ENCODE measurements around the gene PLXDC2.
"Not testable (repeated sequence)": the region's sequence is repeated elsewhere in the genome, so short reads cannot be mapped to it uniquely, and the experiment has no call there.

Gene PLXDC2

DNA sequence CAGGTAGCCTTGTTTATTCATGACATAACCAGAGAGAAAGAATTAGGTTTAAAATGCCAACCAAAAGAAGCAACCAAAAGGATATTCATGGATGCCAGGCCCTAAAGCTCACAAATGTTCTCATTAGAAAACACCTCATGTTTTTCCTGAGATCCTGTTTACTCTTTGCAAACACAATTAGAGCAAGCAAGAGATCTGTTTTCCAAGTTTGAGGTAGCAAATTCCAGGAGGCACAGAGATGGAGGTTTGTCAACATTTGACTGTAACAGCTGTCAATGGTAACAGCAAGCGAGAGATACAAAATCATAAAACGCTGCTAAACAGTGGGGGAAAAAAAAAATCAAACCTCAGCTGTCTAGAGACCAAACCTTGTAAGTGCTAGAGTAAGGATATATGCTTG lies 182.2 kb downstream of the PLXDC2 start:
- H3K9ac ChIP-seq (ENCODE audit: low read depth, low read length): no peak overlapping the region
- no peaks in the 10 kb centered on the region for H3K36me3 ChIP-seq (ENCODE audit: insufficient read depth, low read length)
- no peak overlapping the region for H3K4me2 ChIP-seq (ENCODE audit: low read length)

DNA sequence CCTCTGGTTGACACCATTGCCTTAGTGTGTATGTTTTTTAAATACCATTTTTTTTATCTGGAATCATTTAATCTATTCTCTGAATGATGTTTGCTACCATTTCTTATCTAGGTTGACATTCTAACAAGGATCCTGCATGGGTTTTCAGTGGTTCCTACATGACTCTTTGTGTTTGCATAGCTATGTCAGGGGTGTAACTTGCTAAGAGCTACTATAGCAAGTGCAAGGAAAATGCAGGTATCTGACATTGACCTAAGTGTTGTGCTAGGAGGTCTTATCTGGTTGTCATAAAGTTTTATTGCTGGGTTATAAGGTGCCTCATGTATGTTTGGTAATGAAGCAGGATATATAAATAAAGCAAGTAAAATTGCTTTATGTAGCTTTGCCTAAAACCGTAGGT lies 183.2 kb downstream of the PLXDC2 start:
- no peaks in the 10 kb centered on the region for H3K27me3 ChIP-seq (ENCODE audit: control insufficient read depth, insufficient read depth, low read length)
- H3K36me3 ChIP-seq (ENCODE audit: insufficient read depth, low read length): no peaks in the 10 kb centered on the region
- H3K9ac ChIP-seq (ENCODE audit: low read depth, low read length): no peak overlapping the region
- H3K4me1 ChIP-seq (ENCODE audit: control insufficient read depth, insufficient read depth, low read length): peaks cover 12% of the 10 kb centered on the region
- no peak overlapping the region for H3K4me2 ChIP-seq (ENCODE audit: low read length)
- no peak overlapping the region for H3K4me3 ChIP-seq (ENCODE audit: low read length)
- H3K9me3 ChIP-seq (replicated peaks; ENCODE audit: low read length): no peaks in the 10 kb centered on the region

More for the DNA sequence above, 182.2 kb downstream of the PLXDC2 start:
- Histone ChIP-seq H3K4me3 (ENCODE audit: low read length) (no peak overlapping the region), H3K27me3 (ENCODE audit: control insufficient read depth, insufficient read depth, low read length) (no peaks in the 10 kb centered on the region), H3K9me3 (replicated peaks; ENCODE audit: low read length) (no peaks in the 10 kb centered on the region), H3K4me1 (ENCODE audit: control insufficient read depth, insufficient read depth, low read length) (peaks cover 7% of the 10 kb centered on the region)

DNA sequence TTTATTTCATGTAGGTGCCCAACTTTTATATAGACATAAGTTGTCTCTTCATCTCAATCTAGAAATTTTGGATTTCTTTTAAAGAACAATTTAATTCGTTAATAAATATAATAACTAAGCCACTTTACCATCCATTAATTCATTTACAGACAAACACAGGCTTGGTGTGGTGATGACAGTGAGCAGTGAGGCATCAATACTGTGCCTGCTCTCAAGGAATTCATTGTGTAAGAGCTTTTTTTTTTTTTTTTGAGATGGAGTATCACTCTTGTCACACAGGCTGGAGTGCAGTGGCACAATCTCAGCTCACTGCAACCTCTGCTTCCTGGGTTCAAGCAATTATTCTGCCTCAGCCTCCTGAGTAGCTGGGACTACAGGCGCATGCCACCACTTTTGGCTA lies 185.8 kb downstream of the PLXDC2 start:
- H3K4me3 ChIP-seq (ENCODE audit: low read length); H3K9ac ChIP-seq (ENCODE audit: low read depth, low read length); H3K9me3 ChIP-seq (replicated peaks; ENCODE audit: low read length); H3K4me2 ChIP-seq (ENCODE audit: low read length); H3K36me3 ChIP-seq (ENCODE audit: insufficient read depth, low read length); H3K27me3 ChIP-seq (ENCODE audit: control insufficient read depth, insufficient read depth, low read length): not testable (repeated sequence)
- H3K4me1 ChIP-seq (ENCODE audit: control insufficient read depth, insufficient read depth, low read length): peaks cover 13% of the 10 kb centered on the region

DNA sequence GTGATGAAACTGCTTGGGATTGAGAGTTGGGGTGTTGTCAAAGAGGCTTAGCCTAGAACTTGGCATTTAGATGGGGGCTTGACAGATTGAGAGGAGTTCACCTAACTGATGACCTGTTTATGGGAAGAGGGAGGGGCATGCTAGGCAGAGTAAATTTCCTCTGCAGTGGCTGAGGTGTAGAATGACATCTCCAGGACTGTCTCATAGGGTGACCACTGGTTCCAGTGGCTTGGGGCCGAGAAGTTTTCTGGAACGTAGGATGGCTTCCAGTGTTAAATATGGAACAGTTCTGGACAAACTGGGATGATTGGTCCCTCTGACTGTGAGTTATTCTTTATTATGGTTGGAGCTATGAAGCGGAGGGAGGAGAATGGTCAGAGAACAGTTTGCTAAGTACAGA lies 186.4 kb downstream of the PLXDC2 start:
- no peak overlapping the region for H3K4me2 ChIP-seq (ENCODE audit: low read length)

DNA sequence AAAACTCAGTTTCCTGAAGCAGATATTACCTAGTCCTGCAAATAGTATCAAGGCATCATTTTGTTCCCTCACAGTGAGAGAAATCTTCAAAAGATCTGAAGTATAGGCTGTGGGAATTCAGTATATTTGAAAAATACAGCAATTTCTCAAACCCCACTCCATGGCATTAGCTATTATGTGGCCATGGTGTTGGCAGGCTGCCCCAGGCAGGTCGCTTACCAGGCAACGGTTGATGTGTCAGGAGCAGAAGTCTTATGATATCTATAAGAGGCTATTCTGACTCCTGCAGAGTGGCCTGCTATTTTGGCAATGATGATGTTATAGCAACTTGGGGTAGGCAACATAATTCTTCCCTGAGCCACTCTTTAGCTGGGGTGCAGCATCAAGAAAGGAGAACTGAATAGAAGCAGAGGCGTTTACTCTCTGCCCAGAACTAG lies 187.9 kb downstream of the PLXDC2 start:
- no peak overlapping the region for H3K4me3 ChIP-seq (ENCODE audit: low read length)

More for the DNA sequence above, 186.4 kb downstream of the PLXDC2 start:
- no peaks in the 10 kb centered on the region for H3K27me3 ChIP-seq (ENCODE audit: control insufficient read depth, insufficient read depth, low read length)
- H3K4me1 ChIP-seq (ENCODE audit: control insufficient read depth, insufficient read depth, low read length): peaks cover 19% of the 10 kb centered on the region
- no peaks in the 10 kb centered on the region for H3K9me3 ChIP-seq (replicated peaks; ENCODE audit: low read length)
- no peaks in the 10 kb centered on the region for H3K36me3 ChIP-seq (ENCODE audit: insufficient read depth, low read length)
- no peak overlapping the region for H3K4me3 ChIP-seq (ENCODE audit: low read length)
- no peak overlapping the region for H3K9ac ChIP-seq (ENCODE audit: low read depth, low read length)

DNA sequence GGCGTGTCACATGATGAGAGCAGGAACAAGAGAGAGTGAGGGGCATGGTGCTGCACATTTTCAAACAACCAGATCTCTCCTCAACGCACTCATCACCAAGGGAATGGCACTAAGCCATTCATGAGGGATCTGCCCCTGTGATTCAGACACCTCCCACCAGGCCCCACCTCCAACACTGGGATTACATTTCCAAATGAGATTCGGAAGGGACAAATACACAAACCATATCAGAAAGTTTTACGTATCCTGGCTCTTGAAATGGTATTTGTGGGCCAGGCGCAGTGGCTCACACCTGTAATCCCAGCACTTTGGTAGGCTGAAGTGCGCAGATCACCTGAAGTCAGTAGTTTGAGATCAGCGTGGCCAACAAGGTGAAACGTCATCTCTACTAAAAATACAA lies 189.4 kb downstream of the PLXDC2 start:
- no peaks in the 10 kb centered on the region for H3K36me3 ChIP-seq (ENCODE audit: insufficient read depth, low read length)
- no peak overlapping the region for H3K4me3 ChIP-seq (ENCODE audit: low read length)
- peaks cover 13% of the 10 kb centered on the region for H3K4me1 ChIP-seq (ENCODE audit: control insufficient read depth, insufficient read depth, low read length)
- H3K4me2 ChIP-seq (ENCODE audit: low read length): no peak overlapping the region
- no peak overlapping the region for H3K9ac ChIP-seq (ENCODE audit: low read depth, low read length)
- no peaks in the 10 kb centered on the region for H3K27me3 ChIP-seq (ENCODE audit: control insufficient read depth, insufficient read depth, low read length)
- H3K9me3 ChIP-seq (replicated peaks; ENCODE audit: low read length): no peaks in the 10 kb centered on the region

More for the DNA sequence above, 187.9 kb downstream of the PLXDC2 start:
- Histone ChIP-seq H3K4me2 (ENCODE audit: low read length) (peak overlapping the region; percentile 36), H3K4me1 (ENCODE audit: control insufficient read depth, insufficient read depth, low read length) (peaks cover 13% of the 10 kb centered on the region), H3K27me3 (ENCODE audit: control insufficient read depth, insufficient read depth, low read length) (no peaks in the 10 kb centered on the region), H3K36me3 (ENCODE audit: insufficient read depth, low read length) (no peaks in the 10 kb centered on the region), H3K9ac (ENCODE audit: low read depth, low read length) (peak overlapping the region; percentile 64), H3K9me3 (replicated peaks; ENCODE audit: low read length) (no peaks in the 10 kb centered on the region)

DNA sequence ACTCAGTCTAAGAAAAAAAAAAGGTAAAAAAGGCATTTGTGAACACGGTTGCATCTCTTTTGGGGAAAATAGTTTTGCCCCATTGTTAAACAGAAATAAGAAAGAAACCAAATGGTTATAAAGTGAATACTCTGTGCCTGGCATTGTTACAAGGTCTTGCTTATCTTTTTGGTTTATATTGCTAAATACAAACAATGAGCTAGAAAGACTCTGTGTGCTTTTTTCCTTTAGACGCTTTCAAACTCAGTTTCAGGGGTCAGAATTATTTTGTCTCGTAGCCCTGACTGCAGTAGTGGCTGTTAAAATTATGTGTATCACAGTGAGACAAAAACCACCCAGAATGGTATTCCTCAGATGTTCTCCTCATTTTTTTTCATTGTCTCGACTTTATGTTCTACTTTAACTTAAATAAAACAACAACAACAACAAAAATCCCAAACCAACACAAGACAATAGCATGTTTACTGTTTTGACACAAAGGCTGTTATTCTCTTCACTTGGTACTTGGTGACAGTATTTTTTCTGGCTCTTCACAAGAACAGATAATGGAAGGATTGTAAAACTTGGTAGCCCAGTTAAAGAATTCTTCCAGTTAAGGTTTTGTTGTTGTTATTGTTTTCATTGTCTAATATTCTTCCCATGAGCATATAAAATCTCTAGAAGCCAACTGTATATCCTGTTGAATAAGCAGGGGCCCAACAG lies 190.1 kb downstream of the PLXDC2 start:
- Histone ChIP-seq H3K9me3 (replicated peaks; ENCODE audit: low read length) (no peaks in the 10 kb centered on the region), H3K36me3 (ENCODE audit: insufficient read depth, low read length) (no peaks in the 10 kb centered on the region), H3K27me3 (ENCODE audit: control insufficient read depth, insufficient read depth, low read length) (no peaks in the 10 kb centered on the region), H3K4me3 (ENCODE audit: low read length) (no peak overlapping the region), H3K4me1 (ENCODE audit: control insufficient read depth, insufficient read depth, low read length) (peaks cover 13% of the 10 kb centered on the region), H3K4me2 (ENCODE audit: low read length) (no peak overlapping the region), H3K9ac (ENCODE audit: low read depth, low read length) (no peak overlapping the region)

DNA sequence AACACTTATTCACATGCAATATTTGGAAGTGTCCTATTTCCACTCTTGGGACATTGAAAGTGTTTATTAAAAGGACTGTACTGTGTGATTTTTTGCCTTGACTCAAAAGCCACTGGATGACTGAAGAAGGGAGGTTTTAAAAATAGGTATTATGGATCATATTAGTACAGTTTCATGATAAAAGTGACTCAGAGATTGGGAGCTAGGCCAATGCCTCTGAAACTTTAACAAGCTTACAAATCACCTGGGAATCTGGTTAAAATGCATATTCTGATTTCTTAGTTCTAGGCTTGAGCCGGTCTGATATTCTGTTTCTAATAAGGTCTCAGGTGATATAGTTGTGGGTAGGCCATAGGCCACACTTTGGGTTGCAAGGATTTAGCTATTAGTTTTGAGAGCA lies 191.2 kb downstream of the PLXDC2 start:
- Histone ChIP-seq H3K9ac (ENCODE audit: low read depth, low read length) (no peak overlapping the region), H3K4me1 (ENCODE audit: control insufficient read depth, insufficient read depth, low read length) (peaks cover 13% of the 10 kb centered on the region), H3K36me3 (ENCODE audit: insufficient read depth, low read length) (no peaks in the 10 kb centered on the region), H3K9me3 (replicated peaks; ENCODE audit: low read length) (no peaks in the 10 kb centered on the region), H3K4me3 (ENCODE audit: low read length) (no peak overlapping the region), H3K4me2 (ENCODE audit: low read length) (no peak overlapping the region), H3K27me3 (ENCODE audit: control insufficient read depth, insufficient read depth, low read length) (no peaks in the 10 kb centered on the region)

DNA sequence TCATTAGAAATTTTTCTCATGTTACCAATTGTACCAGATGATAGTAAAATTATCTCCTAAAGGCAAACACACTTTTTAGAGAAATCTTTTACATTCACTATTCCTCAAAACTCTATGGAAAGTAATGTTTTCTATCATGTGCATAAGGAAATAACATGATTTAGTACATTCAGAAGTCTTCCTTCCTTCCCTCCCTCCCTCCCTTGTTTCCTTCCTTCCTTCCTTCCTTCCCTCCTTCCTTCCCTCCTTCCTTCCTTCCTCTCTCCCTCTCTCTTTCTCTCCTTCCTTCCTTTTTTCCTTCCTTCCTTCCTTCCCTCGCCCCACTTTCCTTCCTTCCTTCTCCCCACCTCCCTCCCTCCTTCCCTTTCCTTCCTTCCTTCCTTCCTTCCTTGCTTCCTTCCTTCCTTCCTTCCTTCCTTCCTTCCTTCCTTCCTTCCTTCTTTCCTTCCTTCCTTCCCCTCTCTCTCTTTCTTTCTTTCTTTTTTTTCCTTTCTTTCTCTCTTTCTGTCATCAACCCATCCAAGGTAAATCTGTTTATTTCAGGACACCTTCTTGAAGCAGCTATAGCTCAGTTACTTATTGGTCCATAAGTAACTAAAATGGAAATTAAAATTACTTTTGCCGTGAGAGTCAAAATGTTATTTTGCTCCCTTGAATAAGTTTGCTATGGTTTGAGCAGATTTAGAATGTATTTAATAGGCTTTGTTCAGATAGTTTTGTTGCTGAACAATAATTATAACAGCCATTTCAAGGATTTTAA lies 197.9 kb downstream of the PLXDC2 start:
- Histone ChIP-seq H3K9me3 (replicated peaks; ENCODE audit: low read length) (no peaks in the 10 kb centered on the region), H3K4me2 (ENCODE audit: low read length) (no peak overlapping the region), H3K36me3 (ENCODE audit: insufficient read depth, low read length) (no peaks in the 10 kb centered on the region), H3K4me3 (ENCODE audit: low read length) (no peak overlapping the region), H3K27me3 (ENCODE audit: control insufficient read depth, insufficient read depth, low read length) (no peaks in the 10 kb centered on the region), H3K4me1 (ENCODE audit: control insufficient read depth, insufficient read depth, low read length) (no peaks in the 10 kb centered on the region), H3K9ac (ENCODE audit: low read depth, low read length) (no peak overlapping the region)

DNA sequence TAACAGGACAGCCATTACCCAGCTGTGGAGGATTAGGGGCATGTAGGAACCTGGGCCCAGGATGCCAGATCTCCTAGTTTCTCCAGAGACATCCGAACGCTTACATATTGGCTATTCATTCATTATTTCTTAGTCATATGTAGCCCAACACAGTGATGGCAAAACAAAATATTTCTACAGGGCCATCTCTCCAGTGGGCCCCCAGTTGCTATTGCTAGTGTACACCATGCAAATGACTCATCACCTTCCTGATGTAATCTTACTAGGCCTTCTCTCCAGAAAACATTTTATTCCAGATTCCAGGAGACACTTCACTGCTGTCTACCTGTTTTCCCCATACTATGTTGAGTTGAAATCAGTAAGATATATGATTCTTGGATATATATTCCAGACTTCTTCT lies 201.7 kb downstream of the PLXDC2 start:
- no peak overlapping the region for H3K9ac ChIP-seq (ENCODE audit: low read depth, low read length)
- H3K36me3 ChIP-seq (ENCODE audit: insufficient read depth, low read length): no peaks in the 10 kb centered on the region
- no peak overlapping the region for H3K4me2 ChIP-seq (ENCODE audit: low read length)
- no peaks in the 10 kb centered on the region for H3K27me3 ChIP-seq (ENCODE audit: control insufficient read depth, insufficient read depth, low read length)
- H3K9me3 ChIP-seq (replicated peaks; ENCODE audit: low read length): no peaks in the 10 kb centered on the region
- H3K4me3 ChIP-seq (ENCODE audit: low read length): no peak overlapping the region
- no peaks in the 10 kb centered on the region for H3K4me1 ChIP-seq (ENCODE audit: control insufficient read depth, insufficient read depth, low read length)

DNA sequence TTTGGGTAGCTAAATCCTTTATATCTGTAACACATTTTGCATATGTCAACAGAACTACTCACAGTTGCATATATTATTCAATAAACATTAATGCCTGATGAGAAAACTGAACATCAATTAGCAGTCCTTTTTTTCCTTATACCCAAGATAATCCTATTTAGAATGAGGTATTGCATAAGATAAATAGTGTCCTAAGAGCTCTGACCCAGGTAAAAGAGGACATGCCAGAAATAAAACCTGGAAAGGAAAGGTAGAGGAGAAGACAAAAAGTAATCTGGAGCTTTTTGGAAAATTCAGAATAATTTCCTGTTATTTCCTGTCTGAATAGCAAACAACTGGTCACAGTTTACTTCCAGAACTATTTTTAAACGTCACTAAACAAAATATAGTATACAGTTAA lies 204.4 kb downstream of the PLXDC2 start:
- Histone ChIP-seq H3K4me3 (ENCODE audit: low read length) (no peak overlapping the region), H3K36me3 (ENCODE audit: insufficient read depth, low read length) (no peaks in the 10 kb centered on the region), H3K27me3 (ENCODE audit: control insufficient read depth, insufficient read depth, low read length) (no peaks in the 10 kb centered on the region), H3K9me3 (replicated peaks; ENCODE audit: low read length) (no peaks in the 10 kb centered on the region), H3K4me1 (ENCODE audit: control insufficient read depth, insufficient read depth, low read length) (no peaks in the 10 kb centered on the region), H3K9ac (ENCODE audit: low read depth, low read length) (no peak overlapping the region), H3K4me2 (ENCODE audit: low read length) (no peak overlapping the region)

DNA sequence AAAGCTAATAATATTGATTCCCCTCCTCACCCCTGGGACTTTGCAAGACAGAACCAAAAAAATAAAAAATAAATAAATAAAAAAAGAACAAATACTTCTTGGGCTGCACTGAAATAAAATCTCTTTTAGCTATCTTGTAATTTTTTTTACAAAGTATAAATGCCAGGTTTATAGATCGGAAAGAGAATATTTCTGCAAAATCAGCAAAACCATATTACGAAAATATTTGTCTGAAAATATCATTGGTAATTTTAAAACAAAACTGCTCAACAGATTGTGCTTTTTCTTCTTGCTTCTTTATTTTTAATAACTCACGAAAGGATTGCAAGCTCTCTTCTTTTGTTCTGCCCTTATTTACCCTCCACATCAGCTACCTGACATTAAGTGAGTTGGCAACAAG lies 213.3 kb downstream of the PLXDC2 start:
- no peaks in the 10 kb centered on the region for H3K4me1 ChIP-seq (ENCODE audit: control insufficient read depth, insufficient read depth, low read length)
- H3K4me3 ChIP-seq (ENCODE audit: low read length): no peak overlapping the region
- H3K9ac ChIP-seq (ENCODE audit: low read depth, low read length): no peak overlapping the region
- H3K4me2 ChIP-seq (ENCODE audit: low read length): no peak overlapping the region
- H3K36me3 ChIP-seq (ENCODE audit: insufficient read depth, low read length): no peaks in the 10 kb centered on the region
- no peaks in the 10 kb centered on the region for H3K9me3 ChIP-seq (replicated peaks; ENCODE audit: low read length)
- H3K27me3 ChIP-seq (ENCODE audit: control insufficient read depth, insufficient read depth, low read length): no peaks in the 10 kb centered on the region
